ENCODE measurements around the gene HSPA4.

HSPA4 gene

GRCh38 chr5:133129289-133129688, 77.5 kb downstream of the HSPA4 start:
- Histone ChIP-seq H2BK120ac (ENCODE audit: low read depth, low read length) (no peak overlapping the region), H2AK5ac (ENCODE audit: low read length, severe bottlenecking) (no peak overlapping the region), H3K9me3 (ENCODE audit: control insufficient read depth, low read length) (no peaks in the 10 kb centered on the region), H2BK15ac (ENCODE audit: low read depth, poor library complexity, severe bottlenecking) (no peak overlapping the region), H3K27ac (ENCODE audit: low read length, poor library complexity, severe bottlenecking) (no peak overlapping the region), H2AFZ (ENCODE audit: low read depth, low read length) (no peak overlapping the region), H3K4me2 (ENCODE audit: low read length, poor library complexity, severe bottlenecking) (no peak overlapping the region), H4K8ac (ENCODE audit: low read length) (no peak overlapping the region), H3K18ac (ENCODE audit: low read depth in 1 of 2, low read length in 2 of 2) (no peak overlapping the region), H3K4me1 (ENCODE audit: control insufficient read depth, insufficient read depth, low read depth, low read length) (no peaks in the 10 kb centered on the region), H3K27me3 (ENCODE audit: control insufficient read depth in 1 of 2, insufficient read depth in 1 of 2, low read length in 2 of 2) (peaks cover 39 to 57% of the 10 kb centered on the region in 2 experiments), H3K79me1 (replicated peaks; ENCODE audit: low read length, poor library complexity, severe bottlenecking) (no peaks in the 10 kb centered on the region), H3K9ac (ENCODE audit: low read length) (no peak overlapping the region), H3K4me3 (ENCODE audit: insufficient read depth in 1 of 2, low read depth in 1 of 2, low read length in 2 of 2) (no peak overlapping the region), H2BK12ac (ENCODE audit: low read length in 2 of 2) (no peak overlapping the region), H3K23ac (ENCODE audit: low read length in 2 of 2) (no peak overlapping the region), H2BK5ac (ENCODE audit: low read depth, low read length, poor library complexity, severe bottlenecking) (no peak overlapping the region), H4K91ac (ENCODE audit: low read length) (no peak overlapping the region), H3K14ac (ENCODE audit: low read length in 2 of 2) (no peak overlapping the region), H3K36me3 (ENCODE audit: control insufficient read depth in 1 of 2, insufficient read depth in 2 of 2, low read depth in 1 of 2, low read length in 2 of 2) (no peaks in the 10 kb centered on the region), H3K4ac (ENCODE audit: low read depth in 1 of 2, low read length in 2 of 2) (no peak overlapping the region)
- no peak for DNase-seq
- WGBS: 73% methylated on average over 5 of the region's 6 CpGs

- no peak overlapping the region for H2BK12ac ChIP-seq (ENCODE audit: low read length in 2 of 2)
- no peaks in the 10 kb centered on the region for H3K9me3 ChIP-seq (ENCODE audit: control insufficient read depth, low read length)
- no peak overlapping the region for H4K8ac ChIP-seq (ENCODE audit: low read length)
- no peak overlapping the region for H3K4me3 ChIP-seq (ENCODE audit: insufficient read depth in 1 of 2, low read depth in 1 of 2, low read length in 2 of 2)
- no peak overlapping the region for H2AFZ ChIP-seq (ENCODE audit: low read depth, low read length)
- H3K4me1 ChIP-seq (ENCODE audit: control insufficient read depth, insufficient read depth, low read depth, low read length): no peaks in the 10 kb centered on the region
- no peak overlapping the region for H3K14ac ChIP-seq (ENCODE audit: low read length in 2 of 2)
- H3K18ac ChIP-seq (ENCODE audit: low read depth in 1 of 2, low read length in 2 of 2): no peak overlapping the region
- no peaks in the 10 kb centered on the region for H3K36me3 ChIP-seq (ENCODE audit: control insufficient read depth in 1 of 2, insufficient read depth in 2 of 2, low read depth in 1 of 2, low read length in 2 of 2)
- no peak overlapping the region for H4K91ac ChIP-seq (ENCODE audit: low read length)
- no peak overlapping the region for H3K4me2 ChIP-seq (ENCODE audit: low read length, poor library complexity, severe bottlenecking)
- H3K27me3 ChIP-seq (ENCODE audit: control insufficient read depth in 1 of 2, insufficient read depth in 1 of 2, low read length in 2 of 2): peaks cover 39 to 52% of the 10 kb centered on the region in 2 experiments
- H3K4ac ChIP-seq (ENCODE audit: low read depth in 1 of 2, low read length in 2 of 2): no peak overlapping the region
- H3K79me1 ChIP-seq (replicated peaks; ENCODE audit: low read length, poor library complexity, severe bottlenecking): no peaks in the 10 kb centered on the region
- 67% methylated on average over 3 of the region's 3 CpGs for WGBS
- no peak overlapping the region for H3K27ac ChIP-seq (ENCODE audit: low read length, poor library complexity, severe bottlenecking)
- H2BK120ac ChIP-seq (ENCODE audit: low read depth, low read length): no peak overlapping the region
- H3K23ac ChIP-seq (ENCODE audit: low read length in 2 of 2): no peak overlapping the region
- no peak overlapping the region for H2BK5ac ChIP-seq (ENCODE audit: low read depth, low read length, poor library complexity, severe bottlenecking)
- no peak overlapping the region for H2BK15ac ChIP-seq (ENCODE audit: low read depth, poor library complexity, severe bottlenecking)
- no peak overlapping the region for H2AK5ac ChIP-seq (ENCODE audit: low read length, severe bottlenecking)
- H3K9ac ChIP-seq (ENCODE audit: low read length): no peak overlapping the region
- DNase-seq: no peak
Measured at GRCh38 chr5:133129950-133130349, 78.1 kb downstream of the HSPA4 start.

DNA sequence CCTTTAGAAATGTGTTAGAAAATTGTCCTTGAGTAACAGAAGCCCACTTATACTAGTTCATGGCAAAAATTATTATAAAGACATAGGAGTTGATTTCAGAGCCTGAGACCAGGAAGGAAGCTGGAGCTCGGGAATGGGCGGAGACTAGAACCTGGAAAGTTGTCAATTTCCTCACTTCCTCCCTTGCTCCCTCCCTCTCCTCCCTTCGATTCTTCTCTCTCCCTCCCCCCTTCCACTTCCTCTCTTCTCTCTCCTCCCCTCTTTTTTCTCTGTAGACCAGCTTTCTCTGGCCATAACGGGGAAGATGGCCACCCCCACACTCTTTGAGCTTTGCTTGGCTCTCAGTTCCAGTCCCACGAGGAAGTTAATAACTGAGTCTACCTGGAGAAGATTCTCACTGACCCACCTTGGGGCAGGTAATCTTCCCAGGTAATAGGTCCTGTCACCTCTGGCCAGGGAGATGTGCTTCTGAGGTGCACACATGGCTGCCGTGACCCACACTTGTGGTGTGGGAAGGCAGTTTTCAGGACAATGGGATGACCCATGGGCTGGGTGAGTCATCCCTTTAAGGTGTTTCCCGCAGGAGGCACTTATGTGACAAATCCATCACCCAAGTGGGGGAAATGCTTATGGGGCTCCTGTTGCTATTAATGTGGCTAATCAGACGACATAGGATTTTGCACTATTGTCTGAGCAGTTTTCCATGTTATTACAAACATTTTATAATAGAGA, 78.7 kb downstream of the HSPA4 start:
- H2BK15ac ChIP-seq (ENCODE audit: low read depth, poor library complexity, severe bottlenecking): no peak overlapping the region
- H2BK5ac ChIP-seq (ENCODE audit: low read depth, low read length, poor library complexity, severe bottlenecking): no peak overlapping the region
- H3K9ac ChIP-seq (ENCODE audit: low read length): no peak overlapping the region
- no peak overlapping the region for H4K8ac ChIP-seq (ENCODE audit: low read length)
- no peaks in the 10 kb centered on the region for H3K79me1 ChIP-seq (replicated peaks; ENCODE audit: low read length, poor library complexity, severe bottlenecking)
- 73% methylated on average over 7 of the region's 8 CpGs for WGBS
- no peak overlapping the region for H3K4me3 ChIP-seq (ENCODE audit: insufficient read depth in 1 of 2, low read depth in 1 of 2, low read length in 2 of 2)
- H3K4ac ChIP-seq (ENCODE audit: low read depth in 1 of 2, low read length in 2 of 2): no peak overlapping the region
- H3K36me3 ChIP-seq (ENCODE audit: control insufficient read depth in 1 of 2, insufficient read depth in 2 of 2, low read depth in 1 of 2, low read length in 2 of 2): no peaks in the 10 kb centered on the region
- H3K18ac ChIP-seq (ENCODE audit: low read depth in 1 of 2, low read length in 2 of 2): no peak overlapping the region
- no peaks in the 10 kb centered on the region for H3K9me3 ChIP-seq (ENCODE audit: control insufficient read depth, low read length)
- H3K27me3 ChIP-seq (ENCODE audit: control insufficient read depth in 1 of 2, insufficient read depth in 1 of 2, low read length in 2 of 2): peaks cover 39 to 46% of the 10 kb centered on the region in 2 experiments
- no peak overlapping the region for H2BK12ac ChIP-seq (ENCODE audit: low read length in 2 of 2)
- no peak overlapping the region for H3K4me2 ChIP-seq (ENCODE audit: low read length, poor library complexity, severe bottlenecking)
- no peak overlapping the region for H3K23ac ChIP-seq (ENCODE audit: low read length in 2 of 2)
- no peak overlapping the region for H2AK5ac ChIP-seq (ENCODE audit: low read length, severe bottlenecking)
- H3K4me1 ChIP-seq (ENCODE audit: control insufficient read depth, insufficient read depth, low read depth, low read length): no peaks in the 10 kb centered on the region
- no peak overlapping the region for H3K27ac ChIP-seq (ENCODE audit: low read length, poor library complexity, severe bottlenecking)
- no peak overlapping the region for H2AFZ ChIP-seq (ENCODE audit: low read depth, low read length)
- H4K91ac ChIP-seq (ENCODE audit: low read length): no peak overlapping the region
- H2BK120ac ChIP-seq (ENCODE audit: low read depth, low read length): no peak overlapping the region
- peak overlapping the region in 1 of 2 experiments; percentile 55 for H3K14ac ChIP-seq (ENCODE audit: low read length in 2 of 2)
- DNase-seq: no peak

DNA sequence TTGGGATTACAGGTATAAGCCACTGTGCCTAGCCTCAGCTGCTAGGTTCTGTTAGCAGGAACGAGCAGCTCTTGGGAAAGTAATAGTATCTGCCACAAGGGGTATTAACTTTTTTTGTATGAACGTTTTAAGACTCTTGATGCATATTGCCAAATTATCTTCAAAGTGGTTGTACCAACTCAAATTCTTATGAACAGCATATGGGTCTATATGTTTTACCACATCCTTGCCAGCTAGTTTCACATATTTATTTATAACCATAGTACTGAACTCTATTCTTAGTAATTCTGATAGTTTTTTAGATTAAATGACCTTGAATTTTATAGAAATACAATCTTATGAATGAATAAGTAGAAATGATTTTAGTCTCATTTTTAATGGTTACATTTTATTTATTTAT, 80.9 kb downstream of the HSPA4 start:
- peaks cover 24 to 29% of the 10 kb centered on the region in 2 experiments for H3K27me3 ChIP-seq (ENCODE audit: control insufficient read depth in 1 of 2, insufficient read depth in 1 of 2, low read length in 2 of 2)
- WGBS: 50% methylated on average over 1 of the region's 2 CpGs
- no peak overlapping the region for H3K9ac ChIP-seq (ENCODE audit: low read length)
- no peak overlapping the region for H2AFZ ChIP-seq (ENCODE audit: low read depth, low read length)
- no peak overlapping the region for H3K4me3 ChIP-seq (ENCODE audit: insufficient read depth in 1 of 2, low read depth in 1 of 2, low read length in 2 of 2)
- DNase-seq: no peak
- H3K4me2 ChIP-seq (ENCODE audit: low read length, poor library complexity, severe bottlenecking): no peak overlapping the region
- H3K23ac ChIP-seq (ENCODE audit: low read length in 2 of 2): no peak overlapping the region
- no peak overlapping the region for H3K14ac ChIP-seq (ENCODE audit: low read length in 2 of 2)
- no peak overlapping the region for H2BK15ac ChIP-seq (ENCODE audit: low read depth, poor library complexity, severe bottlenecking)
- no peak overlapping the region for H3K18ac ChIP-seq (ENCODE audit: low read depth in 1 of 2, low read length in 2 of 2)
- H4K91ac ChIP-seq (ENCODE audit: low read length): no peak overlapping the region
- H2BK120ac ChIP-seq (ENCODE audit: low read depth, low read length): no peak overlapping the region
- no peak overlapping the region for H2AK5ac ChIP-seq (ENCODE audit: low read length, severe bottlenecking)
- no peak overlapping the region for H2BK12ac ChIP-seq (ENCODE audit: low read length in 2 of 2)
- H3K36me3 ChIP-seq (ENCODE audit: control insufficient read depth in 1 of 2, insufficient read depth in 2 of 2, low read depth in 1 of 2, low read length in 2 of 2): no peaks in the 10 kb centered on the region
- no peak overlapping the region for H4K8ac ChIP-seq (ENCODE audit: low read length)
- H3K79me1 ChIP-seq (replicated peaks; ENCODE audit: low read length, poor library complexity, severe bottlenecking): no peaks in the 10 kb centered on the region
- no peak overlapping the region for H2BK5ac ChIP-seq (ENCODE audit: low read depth, low read length, poor library complexity, severe bottlenecking)
- no peaks in the 10 kb centered on the region for H3K4me1 ChIP-seq (ENCODE audit: control insufficient read depth, insufficient read depth, low read depth, low read length)
- no peaks in the 10 kb centered on the region for H3K9me3 ChIP-seq (ENCODE audit: control insufficient read depth, low read length)
- no peak overlapping the region for H3K4ac ChIP-seq (ENCODE audit: low read depth in 1 of 2, low read length in 2 of 2)
- H3K27ac ChIP-seq (ENCODE audit: low read length, poor library complexity, severe bottlenecking): no peak overlapping the region
